ACC112 (cell line): ENCODE results near the gene CD93.

Experiments used
- H2AFZ ChIP-seq: fragments of 200-600 bp; sonication (generic); one replicate; pipeline ENCODE4 v1.6.0; 2017; ENCODE audit warnings: antibody characterized with exemption, low read length; ENCODE audit not compliant: unreplicated experiment
- H3K27ac ChIP-seq: fragments of 200-600 bp; sonication (generic); 2 replicates; pipeline ENCODE4 v1.5.1; 2014; ENCODE audit warnings: low read depth, mild to moderate bottlenecking, antibody characterized with exemption, low read length, moderate library complexity
- H3K27me3 ChIP-seq: fragments of 200-600 bp; sonication (generic); 2 replicates; pipeline ENCODE4 v1.6.1; 2014; ENCODE audit warnings: mild to moderate bottlenecking, antibody characterized with exemption, low read length, moderate library complexity, mixed read lengths; ENCODE audit not compliant: insufficient read depth
- H3K36me3 ChIP-seq: fragments of 200-600 bp; sonication (generic); 2 replicates; pipeline ENCODE4 v1.6.1; 2016; ENCODE audit warnings: mild to moderate bottlenecking, antibody characterized with exemption, low read length, moderate library complexity, mixed read lengths; ENCODE audit not compliant: insufficient read depth
- H3K4me1 ChIP-seq: fragments of 200-600 bp; sonication (generic); one replicate; pipeline ENCODE4 v1.6.1; 2016; ENCODE audit warnings: low read length, mixed read lengths; ENCODE audit not compliant: insufficient read depth, unreplicated experiment, control insufficient read depth
- H3K4me3 ChIP-seq: fragments of 200-600 bp; sonication (generic); 2 replicates; pipeline ENCODE4 v1.5.1; 2014; ENCODE audit warnings: mild to moderate bottlenecking, low read depth, low read length
- H3K79me2 ChIP-seq: fragments of 200-600 bp; sonication (generic); one replicate; pipeline ENCODE4 v1.6.0; 2016; ENCODE audit warnings: low read length; ENCODE audit not compliant: control insufficient read depth, unreplicated experiment, insufficient read depth

The CD93 gene

GRCh38 chr20:23111307-23111943 is 25.3 kb upstream of the CD93 start:
- peaks cover 2% of the 10 kb centered on the region for H3K4me1 ChIP-seq
- no peaks in the 10 kb centered on the region for H3K27me3 ChIP-seq
- H3K4me3 ChIP-seq: no peak overlapping the region
- no peak overlapping the region for H3K27ac ChIP-seq
- no peaks in the 10 kb centered on the region for H3K79me2 ChIP-seq
- H2AFZ ChIP-seq: no peak overlapping the region
- H3K36me3 ChIP-seq: no peaks in the 10 kb centered on the region

DNA sequence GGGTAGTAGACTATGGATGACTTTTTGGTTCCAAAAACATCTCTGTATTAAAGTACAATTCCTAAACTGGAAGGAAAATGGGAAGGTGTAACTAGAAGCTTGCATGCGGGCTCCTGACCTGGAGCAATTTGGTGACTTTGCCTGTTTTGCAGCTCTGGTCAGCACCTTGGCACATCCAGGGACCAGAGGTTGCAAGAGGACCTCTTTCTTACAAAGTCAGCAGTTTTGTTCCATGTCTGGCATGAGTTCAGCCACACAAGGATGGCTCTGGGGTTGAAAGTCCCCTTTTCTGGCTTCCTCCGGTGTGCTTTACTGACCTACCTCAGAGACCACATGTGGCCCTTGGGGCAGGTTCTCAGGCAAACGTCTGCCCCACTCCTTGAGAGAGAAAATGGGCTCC is 22.7 kb upstream of the CD93 start:
- Histone ChIP-seq H3K4me1 (peaks cover 3% of the 10 kb centered on the region), H3K27me3 (no peaks in the 10 kb centered on the region), H3K79me2 (no peaks in the 10 kb centered on the region)

DNA sequence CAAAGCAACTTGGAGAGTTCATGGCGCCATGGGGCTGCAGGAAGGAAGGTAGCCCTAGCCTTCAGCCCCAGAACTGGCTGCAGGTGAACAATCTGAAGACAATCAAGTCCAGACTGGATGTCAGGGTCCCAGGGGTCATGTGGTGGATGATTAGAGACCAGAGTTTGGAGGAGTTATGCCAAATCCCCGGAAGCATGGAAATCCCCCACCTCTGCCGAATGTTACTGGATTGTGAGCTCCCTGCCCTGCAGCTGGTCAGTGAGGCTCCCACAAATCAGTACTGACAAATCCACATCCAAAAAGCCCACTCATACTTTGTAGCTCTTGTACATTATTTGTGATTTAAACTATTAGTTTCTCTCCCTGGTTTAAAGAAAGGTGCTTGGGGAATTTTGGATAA is 21.3 kb upstream of the CD93 start:
- H3K27me3 ChIP-seq: no peaks in the 10 kb centered on the region
- no peak overlapping the region for H3K4me3 ChIP-seq
- H3K4me1 ChIP-seq: peaks cover 15% of the 10 kb centered on the region
- no peaks in the 10 kb centered on the region for H3K79me2 ChIP-seq
- no peak overlapping the region for H3K27ac ChIP-seq
- H2AFZ ChIP-seq: no peak overlapping the region
- H3K36me3 ChIP-seq: no peaks in the 10 kb centered on the region

More for the DNA sequence above, 22.7 kb upstream of the CD93 start:
- Histone ChIP-seq H3K36me3 (no peaks in the 10 kb centered on the region), H3K27ac (no peak overlapping the region), H3K4me3 (no peak overlapping the region), H2AFZ (no peak overlapping the region)

GRCh38 chr20:23106271-23106851 is 20.2 kb upstream of the CD93 start:
- Histone ChIP-seq H3K4me3 (no peak overlapping the region), H3K27ac (no peak overlapping the region), H3K79me2 (no peaks in the 10 kb centered on the region), H2AFZ (no peak overlapping the region), H3K4me1 (peaks cover 15% of the 10 kb centered on the region), H3K36me3 (no peaks in the 10 kb centered on the region), H3K27me3 (no peaks in the 10 kb centered on the region)

DNA sequence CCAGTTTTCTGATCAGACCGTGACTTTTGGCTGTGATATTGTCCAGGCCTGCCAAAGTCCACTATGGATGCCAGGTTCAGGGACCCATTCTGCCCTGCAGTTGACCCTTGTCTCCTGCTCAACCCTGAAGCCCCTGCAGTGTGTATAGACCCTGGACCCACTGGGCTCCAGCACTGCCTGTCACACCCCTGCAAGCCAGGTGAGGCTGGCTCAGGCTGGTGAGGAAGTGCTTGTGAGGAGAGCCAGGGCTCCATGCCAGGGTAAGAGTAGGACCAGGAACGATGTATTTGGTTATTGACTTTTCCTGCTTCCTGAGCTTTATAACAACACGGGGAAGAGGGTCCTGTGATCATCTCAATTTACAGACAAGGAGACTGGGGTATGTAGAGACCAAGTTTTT is 19.1 kb upstream of the CD93 start:
- Histone ChIP-seq H3K4me3 (no peak overlapping the region), H3K27me3 (no peaks in the 10 kb centered on the region), H3K36me3 (no peaks in the 10 kb centered on the region), H3K27ac (no peak overlapping the region), H3K79me2 (no peaks in the 10 kb centered on the region), H2AFZ (no peak overlapping the region), H3K4me1 (peaks cover 15% of the 10 kb centered on the region)

- no peak overlapping the region for H2AFZ ChIP-seq
- H3K36me3 ChIP-seq: no peaks in the 10 kb centered on the region
- no peaks in the 10 kb centered on the region for H3K79me2 ChIP-seq
- no peak overlapping the region for H3K27ac ChIP-seq
- no peak overlapping the region for H3K4me3 ChIP-seq
- H3K27me3 ChIP-seq: no peaks in the 10 kb centered on the region
- H3K4me1 ChIP-seq: peaks cover 15% of the 10 kb centered on the region
Observed at GRCh38 chr20:23103284-23104018, 17.3 kb upstream of the CD93 start.

GRCh38 chr20:23101696-23102406 is 15.7 kb upstream of the CD93 start:
- Histone ChIP-seq H3K4me1 (peaks cover 15% of the 10 kb centered on the region), H2AFZ (no peak overlapping the region), H3K27ac (no peak overlapping the region), H3K27me3 (no peaks in the 10 kb centered on the region), H3K4me3 (no peak overlapping the region), H3K79me2 (no peaks in the 10 kb centered on the region), H3K36me3 (no peaks in the 10 kb centered on the region)

GRCh38 chr20:23100720-23101107 is 14.6 kb upstream of the CD93 start:
- no peak overlapping the region for H3K4me3 ChIP-seq
- no peak overlapping the region for H2AFZ ChIP-seq
- H3K79me2 ChIP-seq: no peaks in the 10 kb centered on the region
- no peaks in the 10 kb centered on the region for H3K36me3 ChIP-seq
- H3K4me1 ChIP-seq: peaks cover 15% of the 10 kb centered on the region
- H3K27ac ChIP-seq: no peak overlapping the region
- H3K27me3 ChIP-seq: no peaks in the 10 kb centered on the region

- H3K27ac ChIP-seq: no peak overlapping the region
- H3K4me1 ChIP-seq: peaks cover 15% of the 10 kb centered on the region
- H2AFZ ChIP-seq: no peak overlapping the region
- H3K4me3 ChIP-seq: no peak overlapping the region
- no peaks in the 10 kb centered on the region for H3K79me2 ChIP-seq
- no peaks in the 10 kb centered on the region for H3K36me3 ChIP-seq
- H3K27me3 ChIP-seq: no peaks in the 10 kb centered on the region
Observed at GRCh38 chr20:23099791-23100719, 13.9 kb upstream of the CD93 start.
